ENCODE results near the gene ZNF672. TPM values are rescaled to one million over a fixed set of nuclear protein-coding genes. Genes with fewer than 3 reads are reported as not detected.

The ZNF672 gene
- total RNA-seq, 1 donor from 2014 or later: 41.7 TPM

DNA sequence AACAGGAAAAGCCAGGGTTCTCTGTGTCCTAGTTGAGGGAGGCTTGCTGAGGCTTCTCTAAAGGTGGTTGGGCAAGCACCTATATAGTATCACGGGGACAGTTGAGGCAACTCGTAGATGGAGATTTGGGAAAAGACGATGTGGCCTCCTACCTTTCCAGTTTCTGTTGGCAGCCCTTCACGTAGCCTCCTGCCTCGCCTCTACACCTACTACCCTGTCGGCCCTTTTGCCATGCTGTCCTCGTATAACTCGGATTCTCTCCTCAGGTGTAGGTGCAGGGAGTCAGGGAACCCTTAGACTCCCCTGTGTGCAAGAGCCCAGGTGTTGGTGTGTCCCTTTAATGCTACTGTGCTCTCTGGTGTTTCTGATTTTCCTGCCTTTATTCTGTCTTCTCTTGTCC lies 10.6 kb downstream of the ZNF672 start:
- no peak for ATAC-seq (ENCODE audit: poor library complexity)
- DNase-seq: no peak
- intact Hi-C loops (cut with DNase I): no loop called here

- ATAC-seq (ENCODE audit: poor library complexity): no peak
- intact Hi-C loops (cut with DNase I): no loop called here
- no peak for DNase-seq
Observed at GRCh38 chr1:248849152-248849551, 11.1 kb downstream of the ZNF672 start.

DNA sequence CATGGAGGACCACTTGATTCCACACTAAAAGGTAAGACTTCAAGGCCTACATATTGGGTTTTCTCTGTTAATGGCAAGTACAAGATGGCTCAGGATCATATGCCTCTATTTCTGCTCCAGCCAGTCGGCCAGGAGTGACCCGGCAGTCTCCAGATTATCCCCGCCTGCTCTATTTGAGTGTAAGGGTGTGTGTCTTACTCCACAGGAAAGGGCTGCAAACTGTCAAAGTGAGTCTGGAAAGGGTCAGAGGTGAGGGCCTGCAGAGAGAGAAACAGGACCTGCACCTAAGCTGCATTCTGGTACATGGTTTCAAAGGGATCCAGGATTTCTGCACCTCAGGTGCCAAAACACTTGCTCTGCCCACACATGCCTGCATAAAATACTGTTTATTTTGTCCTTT lies 11.6 kb downstream of the ZNF672 start:
- intact Hi-C loops (cut with DNase I): no loop called here
- no peak for DNase-seq
- no peak for ATAC-seq (ENCODE audit: poor library complexity)

- intact Hi-C loops (cut with DNase I): no loop called here
- ATAC-seq (ENCODE audit: poor library complexity) (no peak), DNase-seq (no peak)
Observed at GRCh38 chr1:248850124-248850523, 12.1 kb downstream of the ZNF672 start.

- ATAC-seq (ENCODE audit: poor library complexity): no peak
- no peak for DNase-seq
- intact Hi-C loops (cut with DNase I): no loop called here
Observed at GRCh38 chr1:248850536-248851251, 12.7 kb downstream of the ZNF672 start.

- peak; percentile 4 for ATAC-seq (ENCODE audit: poor library complexity)
- intact Hi-C loops (cut with DNase I): no loop called here
- no peak for DNase-seq
Observed at GRCh38 chr1:248851390-248851789, 13.4 kb downstream of the ZNF672 start.

- DNase-seq (no peak), ATAC-seq (ENCODE audit: poor library complexity) (no peak)
- intact Hi-C loops (cut with DNase I): no loop called here
Observed at GRCh38 chr1:248852481-248853405, 14.7 kb downstream of the ZNF672 start.

DNA sequence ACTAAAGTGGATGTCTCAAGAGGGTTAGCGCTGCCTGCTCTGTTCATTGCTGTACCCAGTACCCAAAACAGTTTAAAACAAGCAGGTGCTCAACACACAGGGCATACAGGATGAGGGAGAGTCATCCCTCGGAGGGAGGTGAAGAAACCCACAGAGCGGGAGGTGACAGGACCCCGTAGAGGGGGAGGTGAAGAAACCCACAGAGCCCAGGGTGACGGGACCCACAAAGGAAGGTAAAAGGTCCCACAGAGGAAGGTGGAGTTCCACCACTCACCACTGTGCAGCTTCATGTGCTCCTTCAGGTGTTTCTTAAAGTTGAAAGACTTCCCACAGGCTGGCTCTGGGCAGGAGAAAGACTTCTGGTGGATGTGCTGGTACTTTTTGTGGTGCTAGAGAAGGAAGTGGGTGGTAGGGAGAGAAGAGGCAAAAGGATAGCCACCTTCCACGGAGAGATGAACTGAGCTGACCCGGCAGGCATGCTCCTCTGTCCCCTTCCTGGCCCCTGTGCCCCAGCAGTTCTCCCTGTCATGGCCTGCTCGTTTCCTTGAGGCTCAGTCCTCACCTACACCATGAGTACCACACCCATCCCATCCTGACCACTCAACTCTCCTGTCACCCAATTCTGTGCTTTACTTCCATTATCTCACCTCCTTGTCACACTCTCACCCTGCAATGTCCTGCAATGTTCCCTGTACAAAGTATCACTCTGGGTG lies 15.8 kb downstream of the ZNF672 start:
- ATAC-seq (ENCODE audit: poor library complexity) (no peak), DNase-seq (no peak)
- intact Hi-C loops (cut with DNase I): no loop called here

DNA sequence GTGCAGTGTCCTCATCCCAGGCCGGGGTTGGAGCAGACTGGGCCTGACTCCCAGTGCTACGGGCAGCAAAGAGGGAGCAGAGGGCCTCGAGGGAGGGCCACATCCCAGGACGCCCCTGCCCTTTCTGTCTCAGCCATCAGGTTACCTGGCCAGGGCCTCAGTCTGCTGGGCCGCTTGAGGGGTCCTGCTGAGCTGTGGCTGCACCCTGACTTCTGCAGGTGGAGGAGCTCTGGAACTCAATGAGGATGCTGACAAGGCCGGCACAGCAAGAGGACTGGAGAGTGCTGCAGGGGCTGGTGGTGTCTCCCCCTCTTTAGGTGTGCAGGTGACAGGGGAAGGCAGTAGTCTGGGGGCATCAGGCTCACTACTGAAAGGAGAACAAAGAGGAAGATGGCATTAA lies 17.6 kb downstream of the ZNF672 start:
- ATAC-seq (ENCODE audit: poor library complexity) (no peak), DNase-seq (no peak)
- intact Hi-C loops (cut with DNase I): no loop called here

- ATAC-seq (ENCODE audit: poor library complexity) (no peak), DNase-seq (no peak)
- intact Hi-C loops (cut with DNase I): no loop called here
Observed at GRCh38 chr1:248856176-248856575, 18.2 kb downstream of the ZNF672 start.

DNA sequence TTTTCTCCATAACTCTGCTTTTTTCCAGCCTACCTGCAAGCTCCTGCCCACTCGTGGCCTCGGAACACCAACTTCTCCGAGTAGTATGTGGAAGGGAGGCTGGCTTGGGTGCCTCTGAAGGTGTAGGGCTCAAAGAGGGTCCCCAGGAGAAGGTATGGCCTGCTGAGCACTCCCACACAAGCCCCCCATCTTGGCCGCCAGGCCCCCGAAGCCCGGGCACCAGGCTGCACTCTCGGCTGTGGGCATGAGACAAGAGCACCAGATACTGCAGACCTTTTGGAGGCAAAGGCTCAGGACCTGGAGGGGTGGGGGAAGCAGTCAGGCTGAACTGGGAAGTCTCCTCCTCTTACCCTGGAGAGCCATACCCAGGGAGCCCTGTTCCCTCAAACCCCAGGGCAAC lies 19.2 kb downstream of the ZNF672 start:
- DNase-seq (no peak), ATAC-seq (ENCODE audit: poor library complexity) (no peak)
- intact Hi-C loops (cut with DNase I): no loop called here

DNA sequence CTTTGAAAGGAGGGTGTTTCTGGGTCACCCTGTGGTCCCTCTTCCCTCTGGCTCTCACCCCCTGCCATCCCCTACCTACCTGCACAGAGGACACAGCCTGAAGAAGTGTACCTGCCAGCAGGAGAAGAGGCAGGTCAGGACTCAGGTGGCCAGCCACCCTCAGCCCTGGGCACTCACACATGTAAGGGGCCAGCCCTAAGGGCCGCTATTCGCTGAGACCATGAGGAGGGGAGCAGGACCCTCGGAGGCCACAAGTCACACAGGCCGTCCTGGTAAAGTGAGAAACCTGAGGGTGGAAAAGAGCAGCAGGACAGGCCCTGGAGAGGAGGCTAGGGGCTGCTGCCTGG lies 19.7 kb downstream of the ZNF672 start:
- ATAC-seq (ENCODE audit: poor library complexity): no peak
- intact Hi-C loops (cut with DNase I): loop anchor here (2.0 kb wide), 1 partner anchor 19 kb away; the partner anchor contains the start of gene ZNF672
- no peak for DNase-seq

- ATAC-seq (ENCODE audit: poor library complexity) (peak; percentile 67), DNase-seq (peak; percentile 80)
- intact Hi-C loops (cut with DNase I): loop anchor here (2.0 kb wide), 1 partner anchor 19 kb away; the partner anchor contains the start of gene ZNF672
Observed at GRCh38 chr1:248858096-248858890, 20.3 kb downstream of the ZNF672 start.

- intact Hi-C loops (cut with DNase I): loop anchor here (2.0 kb wide), 1 partner anchor 20 kb away; the partner anchor contains the start of gene ZNF672
- peak; percentile 99 for DNase-seq
- ATAC-seq (ENCODE audit: poor library complexity): peak; percentile 92
Observed at GRCh38 chr1:248858891-248859889, 21.2 kb downstream of the ZNF672 start, which contains the start of gene ZNF692. TSS of gene ZNF692 (minus strand) at chr1:248859085. CDS start at chr1:248858309, 776 bp downstream.

DNA sequence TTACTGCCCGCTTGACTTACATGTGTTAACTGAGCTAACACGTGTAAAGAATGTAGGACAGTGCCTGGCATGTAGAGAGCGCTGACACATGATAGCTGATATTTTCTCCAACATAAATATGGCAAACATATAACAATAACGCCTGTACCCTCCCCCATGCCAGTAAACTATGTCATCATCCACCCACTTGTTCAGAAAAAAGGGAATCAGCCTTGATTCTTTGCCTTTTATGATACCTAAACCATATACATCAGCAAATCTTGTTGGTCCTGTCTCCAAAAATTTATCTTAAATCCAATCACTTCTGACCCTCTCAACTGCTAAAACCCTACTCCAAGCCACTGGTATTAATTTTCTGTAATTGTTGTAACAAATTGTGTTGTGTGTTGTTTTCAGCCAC lies 22.0 kb downstream of the ZNF672 start:
- intact Hi-C loops (cut with DNase I): no loop called here
- ATAC-seq (ENCODE audit: poor library complexity): no peak
- no peak for DNase-seq

GRCh38 chr1:248861616-248862015 lies 23.6 kb downstream of the ZNF672 start:
- DNase-seq: no peak
- ATAC-seq (ENCODE audit: poor library complexity): no peak
- intact Hi-C loops (cut with DNase I): no loop called here

GRCh38 chr1:248862695-248862997 lies 24.6 kb downstream of the ZNF672 start:
- ATAC-seq (ENCODE audit: poor library complexity) (no peak), DNase-seq (no peak)
- intact Hi-C loops (cut with DNase I): no loop called here

All from Right ventricle myocardium superior (tissue), 1 donor.